ENCODE results near the gene TMA16. TPM values are rescaled to one million over a fixed set of nuclear protein-coding genes. Genes with fewer than 3 reads are reported as not detected.

The TMA16 gene
- total and polyA plus RNA-seq, 2 experiments from 2014 or later: 26.0 to 26.6 TPM

GRCh38 chr4:163544407-163545038 is 50.0 kb downstream of the TMA16 start:
- Histone ChIP-seq H3K36me3 (ENCODE audit: low read depth) (no peaks in the 10 kb centered on the region), H2AFZ (peak overlapping the region; percentile 79), H3K4me1 (ENCODE audit: insufficient read depth) (peaks cover 29% of the 10 kb centered on the region), H3K27ac (no peak overlapping the region), H3K4me3 (peak overlapping the region; percentile 72), H3K27me3 (replicated peaks; ENCODE audit: insufficient read depth) (no peaks in the 10 kb centered on the region), H3K79me2 (ENCODE audit: insufficient read depth) (no peaks in the 10 kb centered on the region), H3K9ac (peak overlapping the region; percentile 70), H3K4me2 (ENCODE audit: unreplicated experiment) (peak overlapping the region; percentile 97), H4K20me1 (ENCODE audit: insufficient read depth) (no peaks in the 10 kb centered on the region), H3K9me2 (ENCODE audit: insufficient read depth) (no peaks in the 10 kb centered on the region), H3F3A (ENCODE audit: insufficient read depth) (peaks cover 40% of the 10 kb centered on the region), H3K9me3 (ENCODE audit: low read depth) (no peaks in the 10 kb centered on the region)
- no peak for TF ChIP-seq EZH2phosphoT487 (IDR thresholded peaks at IDR 0.05; ENCODE audit: insufficient read depth, low read depth)
- in situ Hi-C loops (cut with MboI): no loop called here
- DNase-seq: peak; percentile 75
- 4 to 6% methylated on average over 12 of the region's 12 CpGs for WGBS, 2 experiments (ENCODE audit: low coverage in 1 of 2, low lambda C conversion rate in 2 of 2, missing lambda C conversion rate in 2 of 2)

- 0 out of 2 replicates have a peak, but pooled peaks cover 8% of the 10 kb centered on the region for H3F3A ChIP-seq (ENCODE audit: insufficient read depth)
- H3K9me2 ChIP-seq (ENCODE audit: insufficient read depth): no peaks in the 10 kb centered on the region
- no peaks in the 10 kb centered on the region for H3K9me3 ChIP-seq (ENCODE audit: low read depth)
- H3K36me3 ChIP-seq (ENCODE audit: low read depth): no peaks in the 10 kb centered on the region
- in situ Hi-C loops (cut with MboI): no loop called here
- WGBS, 2 experiments (ENCODE audit: low coverage in 1 of 2, low lambda C conversion rate in 2 of 2, missing lambda C conversion rate in 2 of 2): 46 to 47% methylated on average over 10 of the region's 10 CpGs
- H3K9ac ChIP-seq: no peak overlapping the region
- H3K4me1 ChIP-seq (ENCODE audit: insufficient read depth): no peaks in the 10 kb centered on the region
- H3K79me2 ChIP-seq (ENCODE audit: insufficient read depth): no peaks in the 10 kb centered on the region
- no peaks in the 10 kb centered on the region for H4K20me1 ChIP-seq (ENCODE audit: insufficient read depth)
- no peak overlapping the region for H3K4me2 ChIP-seq (ENCODE audit: unreplicated experiment)
- no peak for TF ChIP-seq EZH2 (IDR thresholded peaks at IDR 0.05; ENCODE audit: insufficient read depth, poor library complexity, severe bottlenecking)
- TF ChIP-seq EZH2phosphoT487 (IDR thresholded peaks at IDR 0.05; ENCODE audit: insufficient read depth, low read depth): no peak
- H3K27me3 ChIP-seq (replicated peaks; ENCODE audit: insufficient read depth): no peaks in the 10 kb centered on the region
- H2AFZ ChIP-seq: peak overlapping the region; percentile 27
- H3K4me3 ChIP-seq: no peak overlapping the region
- H3K27ac ChIP-seq: no peak overlapping the region
- peak; percentile 79 for DNase-seq
Measured at GRCh38 chr4:163548481-163549243, 54.2 kb downstream of the TMA16 start.

- no peaks in the 10 kb centered on the region for H3K36me3 ChIP-seq (ENCODE audit: low read depth)
- H3K27ac ChIP-seq: no peak overlapping the region
- no peak for DNase-seq
- no peak overlapping the region for H3K4me2 ChIP-seq (ENCODE audit: unreplicated experiment)
- in situ Hi-C loops (cut with MboI): loop anchor here (10.0 kb wide), 1 partner anchor 1174 kb away; no protein-coding TSS in a partner anchor
- H3K4me1 ChIP-seq (ENCODE audit: insufficient read depth): no peaks in the 10 kb centered on the region
- no peaks in the 10 kb centered on the region for H3K27me3 ChIP-seq (replicated peaks; ENCODE audit: insufficient read depth)
- H3F3A ChIP-seq (ENCODE audit: insufficient read depth): 0 out of 2 replicates have a peak, but pooled peaks cover 8% of the 10 kb centered on the region
- 54 to 59% methylated on average over 6 of the region's 6 CpGs for WGBS, 2 experiments (ENCODE audit: low coverage in 1 of 2, low lambda C conversion rate in 2 of 2, missing lambda C conversion rate in 2 of 2)
- H3K9ac ChIP-seq: no peak overlapping the region
- no peak overlapping the region for H2AFZ ChIP-seq
- H3K79me2 ChIP-seq (ENCODE audit: insufficient read depth): no peaks in the 10 kb centered on the region
- TF ChIP-seq EZH2phosphoT487 (IDR thresholded peaks at IDR 0.05; ENCODE audit: insufficient read depth, low read depth) (no peak), EZH2 (IDR thresholded peaks at IDR 0.05; ENCODE audit: insufficient read depth, poor library complexity, severe bottlenecking) (no peak)
- no peaks in the 10 kb centered on the region for H3K9me3 ChIP-seq (ENCODE audit: low read depth)
- H3K9me2 ChIP-seq (ENCODE audit: insufficient read depth): no peaks in the 10 kb centered on the region
- H4K20me1 ChIP-seq (ENCODE audit: insufficient read depth): no peaks in the 10 kb centered on the region
- H3K4me3 ChIP-seq: no peak overlapping the region
Measured at GRCh38 chr4:163550869-163551267, 56.4 kb downstream of the TMA16 start.

GRCh38 chr4:163553146-163553545 is 58.7 kb downstream of the TMA16 start:
- TF ChIP-seq EZH2 (IDR thresholded peaks at IDR 0.05; ENCODE audit: insufficient read depth, poor library complexity, severe bottlenecking) (no peak), EZH2phosphoT487 (IDR thresholded peaks at IDR 0.05; ENCODE audit: insufficient read depth, low read depth) (no peak)
- H3K27ac ChIP-seq: no peak overlapping the region
- 75 to 76% methylated on average over 4 of the region's 4 CpGs for WGBS, 2 experiments (ENCODE audit: low coverage in 1 of 2, low lambda C conversion rate in 2 of 2, missing lambda C conversion rate in 2 of 2)
- no peaks in the 10 kb centered on the region for H3K9me3 ChIP-seq (ENCODE audit: low read depth)
- H3K27me3 ChIP-seq (replicated peaks; ENCODE audit: insufficient read depth): no peaks in the 10 kb centered on the region
- no peak overlapping the region for H2AFZ ChIP-seq
- H3F3A ChIP-seq (ENCODE audit: insufficient read depth): 0 out of 2 replicates have a peak, but pooled peaks cover 1% of the 10 kb centered on the region
- no peaks in the 10 kb centered on the region for H3K36me3 ChIP-seq (ENCODE audit: low read depth)
- H3K4me3 ChIP-seq: no peak overlapping the region
- no peaks in the 10 kb centered on the region for H4K20me1 ChIP-seq (ENCODE audit: insufficient read depth)
- in situ Hi-C loops (cut with MboI): loop anchor here (10.0 kb wide), 1 partner anchor 1172 kb away; no protein-coding TSS in a partner anchor
- H3K79me2 ChIP-seq (ENCODE audit: insufficient read depth): no peaks in the 10 kb centered on the region
- no peak overlapping the region for H3K4me2 ChIP-seq (ENCODE audit: unreplicated experiment)
- H3K9me2 ChIP-seq (ENCODE audit: insufficient read depth): no peaks in the 10 kb centered on the region
- H3K4me1 ChIP-seq (ENCODE audit: insufficient read depth): no peaks in the 10 kb centered on the region
- DNase-seq: no peak
- H3K9ac ChIP-seq: no peak overlapping the region

Measured in GM23248 (cell line).